ENCODE results near the gene LRRFIP2.

LRRFIP2 gene

GRCh38 chr3:37194533-37194932, 20.2 kb upstream of the LRRFIP2 start:
- intact Hi-C loops (cut with DNase I) = no loop called here
- DNase-seq = no peak

- intact Hi-C loops (cut with DNase I) = no loop called here
- DNase-seq = no peak
These were observed 16.3 kb upstream of the LRRFIP2 start for GRCh38 chr3:37190667-37191066.

GRCh38 chr3:37189109-37189508, 14.7 kb upstream of the LRRFIP2 start:
- peak in 1 of 42 donors; percentile 28 for DNase-seq
- intact Hi-C loops (cut with DNase I) = no loop called here

GRCh38 chr3:37183976-37184375, 9.6 kb upstream of the LRRFIP2 start:
- peak in 34 of 42 donors; percentile 19 to 87 (median 54) for DNase-seq
- intact Hi-C loops (cut with DNase I) = no loop called here

GRCh38 chr3:37183375-37183831, 9.0 kb upstream of the LRRFIP2 start:
- DNase-seq = peak in 5 of 42 donors; percentile 25 to 57 (median 36)
- intact Hi-C loops (cut with DNase I) = no loop called here

GRCh38 chr3:37182816-37183215, 8.4 kb upstream of the LRRFIP2 start:
- DNase-seq = no peak
- intact Hi-C loops (cut with DNase I) = no loop called here

- peak in 5 of 42 donors; percentile 13 to 51 (median 33) for DNase-seq
- intact Hi-C loops (cut with DNase I) = no loop called here
These were observed 7.4 kb upstream of the LRRFIP2 start for GRCh38 chr3:37181756-37182155.

GRCh38 chr3:37179144-37179967, 5.0 kb upstream of the LRRFIP2 start:
- intact Hi-C loops (cut with DNase I) = no loop called here
- no peak for DNase-seq

GRCh38 chr3:37173806-37174205, 576 bp downstream of the LRRFIP2 start:
- intact Hi-C loops (cut with DNase I) = no loop called here
- DNase-seq = no peak

- no peak for DNase-seq
- intact Hi-C loops (cut with DNase I) = no loop called here
These were observed 3.2 kb downstream of the LRRFIP2 start for GRCh38 chr3:37171144-37171543.

- DNase-seq = no peak
- intact Hi-C loops (cut with DNase I) = no loop called here
These were observed 3.9 kb downstream of the LRRFIP2 start for GRCh38 chr3:37170513-37170912.

- no peak for DNase-seq
- intact Hi-C loops (cut with DNase I) = no loop called here
These were observed 4.3 kb downstream of the LRRFIP2 start for GRCh38 chr3:37170060-37170459.

- intact Hi-C loops (cut with DNase I) = no loop called here
- no peak for DNase-seq
These were observed 5.5 kb downstream of the LRRFIP2 start for GRCh38 chr3:37168896-37169295.

GRCh38 chr3:37163262-37164015, 10.9 kb downstream of the LRRFIP2 start:
- no peak for DNase-seq
- intact Hi-C loops (cut with DNase I) = no loop called here

GRCh38 chr3:37162501-37163245, 11.7 kb downstream of the LRRFIP2 start:
- intact Hi-C loops (cut with DNase I) = no loop called here
- DNase-seq = no peak

- intact Hi-C loops (cut with DNase I) = no loop called here
- no peak for DNase-seq
These were observed 13.0 kb downstream of the LRRFIP2 start for GRCh38 chr3:37161351-37161750.

- DNase-seq = no peak
- intact Hi-C loops (cut with DNase I) = no loop called here
These were observed 18.6 kb downstream of the LRRFIP2 start for GRCh38 chr3:37155782-37156181.

GRCh38 chr3:37154668-37155314, 19.6 kb downstream of the LRRFIP2 start:
- DNase-seq = no peak
- intact Hi-C loops (cut with DNase I) = no loop called here

GRCh38 chr3:37150621-37151020, 23.8 kb downstream of the LRRFIP2 start:
- no peak for DNase-seq
- intact Hi-C loops (cut with DNase I) = no loop called here

All from head of caudate nucleus (tissue), 42 donors.